ENCODE measurements around the gene NCAN.

NCAN gene

DNA sequence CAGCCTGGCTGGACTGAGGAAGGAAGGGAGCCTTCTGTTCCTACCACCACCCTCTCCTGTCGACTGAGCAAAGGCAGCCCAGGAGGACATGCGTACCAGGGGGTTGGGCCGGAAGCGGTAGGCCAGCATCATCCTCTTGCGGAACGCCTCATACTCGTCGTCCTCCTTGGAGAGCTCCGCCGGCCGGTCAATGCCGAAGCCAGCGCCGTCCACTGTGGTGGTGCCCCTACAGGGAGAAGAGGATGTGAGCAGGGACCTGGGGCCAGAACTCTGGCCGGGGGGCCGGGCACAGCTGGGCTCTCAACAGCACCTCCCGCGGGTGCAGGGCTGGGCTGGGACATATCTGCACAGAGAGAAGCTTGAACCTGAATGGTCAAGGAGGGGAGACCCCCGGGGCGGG, 65.1 kb downstream of the NCAN start:
- no peak overlapping the region for H3K27ac ChIP-seq (ENCODE audit: low read depth, low read length)
- no peaks in the 10 kb centered on the region for H3K79me2 ChIP-seq (ENCODE audit: insufficient read depth, low read length)
- H3K4me3 ChIP-seq (ENCODE audit: insufficient read depth, low read length, poor library complexity, severe bottlenecking): no peak overlapping the region
- no peak overlapping the region for H3K9ac ChIP-seq (ENCODE audit: low read length)
- H3F3A ChIP-seq (ENCODE audit: insufficient read depth): no peaks in the 10 kb centered on the region
- TF ChIP-seq, protein P1, sequence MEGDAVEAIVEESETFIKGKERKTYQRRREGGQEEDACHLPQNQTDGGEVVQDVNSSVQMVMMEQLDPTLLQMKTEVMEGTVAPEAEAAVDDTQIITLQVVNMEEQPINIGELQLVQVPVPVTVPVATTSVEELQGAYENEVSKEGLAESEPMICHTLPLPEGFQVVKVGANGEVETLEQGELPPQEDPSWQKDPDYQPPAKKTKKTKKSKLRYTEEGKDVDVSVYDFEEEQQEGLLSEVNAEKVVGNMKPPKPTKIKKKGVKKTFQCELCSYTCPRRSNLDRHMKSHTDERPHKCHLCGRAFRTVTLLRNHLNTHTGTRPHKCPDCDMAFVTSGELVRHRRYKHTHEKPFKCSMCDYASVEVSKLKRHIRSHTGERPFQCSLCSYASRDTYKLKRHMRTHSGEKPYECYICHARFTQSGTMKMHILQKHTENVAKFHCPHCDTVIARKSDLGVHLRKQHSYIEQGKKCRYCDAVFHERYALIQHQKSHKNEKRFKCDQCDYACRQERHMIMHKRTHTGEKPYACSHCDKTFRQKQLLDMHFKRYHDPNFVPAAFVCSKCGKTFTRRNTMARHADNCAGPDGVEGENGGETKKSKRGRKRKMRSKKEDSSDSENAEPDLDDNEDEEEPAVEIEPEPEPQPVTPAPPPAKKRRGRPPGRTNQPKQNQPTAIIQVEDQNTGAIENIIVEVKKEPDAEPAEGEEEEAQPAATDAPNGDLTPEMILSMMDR (IDR thresholded peaks at IDR 0.05; ENCODE audit: insufficient read depth, low read length, poor library complexity, severe bottlenecking): no peak
- TF ChIP-seq EZH2phosphoT487 (conservative IDR thresholded peaks at IDR 0.05; ENCODE audit: low read length): no peak
- no peaks in the 10 kb centered on the region for H3K36me3 ChIP-seq (ENCODE audit: low read length)
- no peak overlapping the region for H2AFZ ChIP-seq (ENCODE audit: low read depth, low read length, severe bottlenecking)
- H3K9me2 ChIP-seq (replicated peaks; ENCODE audit: insufficient read depth, low read length): no peaks in the 10 kb centered on the region
- no peak overlapping the region for H3K4me2 ChIP-seq (ENCODE audit: low read depth, low read length, poor library complexity, severe bottlenecking)
- H3K27me3 ChIP-seq (ENCODE audit: low read length): no peaks in the 10 kb centered on the region
- no peaks in the 10 kb centered on the region for H4K20me1 ChIP-seq (ENCODE audit: low read depth, low read length)
- no peaks in the 10 kb centered on the region for H3K9me3 ChIP-seq (ENCODE audit: insufficient read depth, low read length)

DNA sequence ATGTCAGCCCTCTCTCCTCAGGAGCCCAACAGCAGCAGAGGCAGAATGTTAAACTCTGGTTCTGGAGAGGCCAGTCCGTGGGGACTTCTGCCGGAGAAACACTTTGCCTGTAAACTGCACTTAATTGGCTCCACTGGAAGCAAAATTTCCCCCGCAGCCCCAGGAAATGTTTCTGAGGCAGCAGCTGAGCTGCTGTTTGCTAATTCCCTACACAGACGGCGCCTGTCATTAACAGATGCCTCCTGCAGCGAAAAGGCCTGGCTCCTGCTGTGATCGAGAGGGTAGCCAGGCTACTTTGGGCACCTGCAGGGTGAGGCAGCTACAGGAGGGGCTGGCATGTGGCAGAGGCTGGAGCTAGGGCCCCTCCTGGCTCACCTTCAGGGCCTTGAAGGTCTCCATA, 66.6 kb downstream of the NCAN start:
- Histone ChIP-seq H3K27ac (ENCODE audit: low read depth, low read length) (no peak overlapping the region), H3K4me2 (ENCODE audit: low read depth, low read length, poor library complexity, severe bottlenecking) (no peak overlapping the region), H2AFZ (ENCODE audit: low read depth, low read length, severe bottlenecking) (no peak overlapping the region), H3K9me3 (ENCODE audit: insufficient read depth, low read length) (no peaks in the 10 kb centered on the region), H3K4me3 (ENCODE audit: insufficient read depth, low read length, poor library complexity, severe bottlenecking) (no peak overlapping the region), H3K36me3 (ENCODE audit: low read length) (no peaks in the 10 kb centered on the region), H3K27me3 (ENCODE audit: low read length) (no peaks in the 10 kb centered on the region), H3K9ac (ENCODE audit: low read length) (no peak overlapping the region), H3F3A (ENCODE audit: insufficient read depth) (no peaks in the 10 kb centered on the region), H4K20me1 (ENCODE audit: low read depth, low read length) (no peaks in the 10 kb centered on the region), H3K9me2 (replicated peaks; ENCODE audit: insufficient read depth, low read length) (no peaks in the 10 kb centered on the region), H3K79me2 (ENCODE audit: insufficient read depth, low read length) (no peaks in the 10 kb centered on the region)
- TF ChIP-seq EZH2phosphoT487 (conservative IDR thresholded peaks at IDR 0.05; ENCODE audit: low read length): no peak
- TF ChIP-seq, protein P1 (IDR thresholded peaks at IDR 0.05; ENCODE audit: insufficient read depth, low read length, poor library complexity, severe bottlenecking): no peak

DNA sequence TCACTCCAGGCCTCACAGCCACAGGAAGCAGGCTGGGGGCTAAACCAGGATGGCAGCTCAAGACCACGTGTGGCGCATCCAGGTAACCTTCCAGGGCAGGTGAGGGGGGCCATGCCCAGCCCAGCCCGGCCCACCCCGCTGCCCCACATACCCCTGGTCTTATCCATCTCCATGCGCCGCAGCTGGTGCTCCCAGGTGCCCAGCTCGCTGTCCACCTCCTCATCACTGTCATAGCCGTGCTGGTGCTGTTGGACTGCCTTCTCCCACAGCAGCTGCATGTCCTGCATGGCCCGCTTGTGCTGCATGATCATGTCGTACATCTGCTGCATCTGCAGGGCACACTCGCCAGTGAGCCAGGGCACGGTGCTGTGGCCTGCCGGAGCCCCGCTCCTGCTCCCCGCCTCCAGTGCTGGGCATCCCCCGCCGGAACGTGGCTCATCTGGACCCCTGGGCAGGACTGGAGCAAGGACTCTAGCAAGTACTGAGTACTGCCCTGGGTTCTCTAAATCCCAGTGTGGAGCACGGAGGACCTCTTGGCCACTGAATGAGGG, 67.4 kb downstream of the NCAN start:
- Histone ChIP-seq H3K36me3 (ENCODE audit: low read length) (0 out of 2 replicates have a peak, but pooled peaks cover 3% of the 10 kb centered on the region), H3K79me2 (ENCODE audit: insufficient read depth, low read length) (no peaks in the 10 kb centered on the region), H3K27ac (ENCODE audit: low read depth, low read length) (no peak overlapping the region), H3F3A (ENCODE audit: insufficient read depth) (no peaks in the 10 kb centered on the region), H3K27me3 (ENCODE audit: low read length) (no peaks in the 10 kb centered on the region), H3K4me2 (ENCODE audit: low read depth, low read length, poor library complexity, severe bottlenecking) (no peak overlapping the region), H3K4me3 (ENCODE audit: insufficient read depth, low read length, poor library complexity, severe bottlenecking) (no peak overlapping the region), H3K9me2 (replicated peaks; ENCODE audit: insufficient read depth, low read length) (no peaks in the 10 kb centered on the region), H3K9ac (ENCODE audit: low read length) (no peak overlapping the region), H2AFZ (ENCODE audit: low read depth, low read length, severe bottlenecking) (no peak overlapping the region), H3K9me3 (ENCODE audit: insufficient read depth, low read length) (no peaks in the 10 kb centered on the region), H4K20me1 (ENCODE audit: low read depth, low read length) (no peaks in the 10 kb centered on the region)
- TF ChIP-seq EZH2phosphoT487 (conservative IDR thresholded peaks at IDR 0.05; ENCODE audit: low read length): no peak
- TF ChIP-seq, protein P1 (IDR thresholded peaks at IDR 0.05; ENCODE audit: insufficient read depth, low read length, poor library complexity, severe bottlenecking): no peak
